ENCODE measurements around the gene MEAK7.

- TF ChIP-seq, protein P1, sequence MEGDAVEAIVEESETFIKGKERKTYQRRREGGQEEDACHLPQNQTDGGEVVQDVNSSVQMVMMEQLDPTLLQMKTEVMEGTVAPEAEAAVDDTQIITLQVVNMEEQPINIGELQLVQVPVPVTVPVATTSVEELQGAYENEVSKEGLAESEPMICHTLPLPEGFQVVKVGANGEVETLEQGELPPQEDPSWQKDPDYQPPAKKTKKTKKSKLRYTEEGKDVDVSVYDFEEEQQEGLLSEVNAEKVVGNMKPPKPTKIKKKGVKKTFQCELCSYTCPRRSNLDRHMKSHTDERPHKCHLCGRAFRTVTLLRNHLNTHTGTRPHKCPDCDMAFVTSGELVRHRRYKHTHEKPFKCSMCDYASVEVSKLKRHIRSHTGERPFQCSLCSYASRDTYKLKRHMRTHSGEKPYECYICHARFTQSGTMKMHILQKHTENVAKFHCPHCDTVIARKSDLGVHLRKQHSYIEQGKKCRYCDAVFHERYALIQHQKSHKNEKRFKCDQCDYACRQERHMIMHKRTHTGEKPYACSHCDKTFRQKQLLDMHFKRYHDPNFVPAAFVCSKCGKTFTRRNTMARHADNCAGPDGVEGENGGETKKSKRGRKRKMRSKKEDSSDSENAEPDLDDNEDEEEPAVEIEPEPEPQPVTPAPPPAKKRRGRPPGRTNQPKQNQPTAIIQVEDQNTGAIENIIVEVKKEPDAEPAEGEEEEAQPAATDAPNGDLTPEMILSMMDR (IDR thresholded peaks at IDR 0.05) = no peak
- no peak for TF ChIP-seq ZFX (IDR thresholded peaks at IDR 0.05; ENCODE audit: borderline replicate concordance)
Observed at GRCh38 chr16:84482951-84483881, 21.2 kb downstream of the MEAK7 start.
